ENCODE measurements around the gene TMEM132C. TPM values are rescaled to one million over a fixed set of nuclear protein-coding genes. Genes with fewer than 3 reads are reported as not detected.

TMEM132C gene
- total RNA-seq, 1 donor from 2014 or later: 0.29 TPM

- Mint-ChIP-seq H3K27me3 (peaks cover 26% of the 10 kb centered on the region), H3K27ac (no peak overlapping the region), H3K9me3 (ENCODE audit: low read depth) (peaks cover 8% of the 10 kb centered on the region), H3K36me3 (ENCODE audit: insufficient read depth) (no peaks in the 10 kb centered on the region), H3K4me1 (ENCODE audit: low read depth) (no peaks in the 10 kb centered on the region), H3K4me3 (ENCODE audit: low read depth) (no peak overlapping the region)
- no peak for TF ChIP-seq CTCF (IDR thresholded peaks at IDR 0.05; ENCODE audit: unreplicated experiment)
- no peak for DNase-seq (ENCODE audit: low spot score, unreplicated experiment)
Measured at GRCh38 chr12:128524439-128524838, 257.5 kb downstream of the TMEM132C start.

GRCh38 chr12:128531170-128531569 is 264.2 kb downstream of the TMEM132C start:
- Mint-ChIP-seq H3K4me1 (ENCODE audit: low read depth) (no peaks in the 10 kb centered on the region), H3K4me3 (ENCODE audit: low read depth) (no peak overlapping the region), H3K9me3 (ENCODE audit: low read depth) (no peaks in the 10 kb centered on the region), H3K27ac (no peak overlapping the region), H3K36me3 (ENCODE audit: insufficient read depth) (no peaks in the 10 kb centered on the region), H3K27me3 (peaks cover 34% of the 10 kb centered on the region)
- DNase-seq (ENCODE audit: low spot score, unreplicated experiment): no peak
- peak; percentile 28 for TF ChIP-seq CTCF (IDR thresholded peaks at IDR 0.05; ENCODE audit: unreplicated experiment)

GRCh38 chr12:128534906-128535305 is 267.9 kb downstream of the TMEM132C start:
- Mint-ChIP-seq H3K9me3 (ENCODE audit: low read depth) (peaks cover 4% of the 10 kb centered on the region), H3K27me3 (peaks cover 25% of the 10 kb centered on the region), H3K4me3 (ENCODE audit: low read depth) (no peak overlapping the region), H3K27ac (no peak overlapping the region), H3K4me1 (ENCODE audit: low read depth) (no peaks in the 10 kb centered on the region), H3K36me3 (ENCODE audit: insufficient read depth) (no peaks in the 10 kb centered on the region)
- no peak for TF ChIP-seq CTCF (IDR thresholded peaks at IDR 0.05; ENCODE audit: unreplicated experiment)
- no peak for DNase-seq (ENCODE audit: low spot score, unreplicated experiment)

GRCh38 chr12:128536810-128537209 is 269.8 kb downstream of the TMEM132C start:
- no peaks in the 10 kb centered on the region for H3K4me1 Mint-ChIP-seq (ENCODE audit: low read depth)
- H3K27ac Mint-ChIP-seq: no peak overlapping the region
- peaks cover 4% of the 10 kb centered on the region for H3K9me3 Mint-ChIP-seq (ENCODE audit: low read depth)
- no peak for TF ChIP-seq CTCF (IDR thresholded peaks at IDR 0.05; ENCODE audit: unreplicated experiment)
- DNase-seq (ENCODE audit: low spot score, unreplicated experiment): no peak
- no peak overlapping the region for H3K4me3 Mint-ChIP-seq (ENCODE audit: low read depth)
- H3K36me3 Mint-ChIP-seq (ENCODE audit: insufficient read depth): no peaks in the 10 kb centered on the region
- H3K27me3 Mint-ChIP-seq: peaks cover 26% of the 10 kb centered on the region

- no peak overlapping the region for H3K4me3 Mint-ChIP-seq (ENCODE audit: low read depth)
Measured at GRCh38 chr12:128537668-128538067, 270.7 kb downstream of the TMEM132C start.

More at GRCh38 chr12:128537668-128538067, 270.7 kb downstream of the TMEM132C start:
- Mint-ChIP-seq H3K27ac (no peak overlapping the region), H3K4me1 (ENCODE audit: low read depth) (no peaks in the 10 kb centered on the region), H3K27me3 (peaks cover 26% of the 10 kb centered on the region), H3K9me3 (ENCODE audit: low read depth) (peaks cover 4% of the 10 kb centered on the region), H3K36me3 (ENCODE audit: insufficient read depth) (no peaks in the 10 kb centered on the region)
- TF ChIP-seq CTCF (IDR thresholded peaks at IDR 0.05; ENCODE audit: unreplicated experiment): no peak
- no peak for DNase-seq (ENCODE audit: low spot score, unreplicated experiment)

Measured in progenitor cell of endocrine pancreas (in vitro differentiated cells).